HL-60/S4 (cell line): ENCODE data around the gene RUNDC1.

Experiments
- in situ Hi-C: fragments of 300-500 bp; cut with MboI; formaldehyde crosslinking; loops from 2 replicates; pipeline ENCODE4 v1.14.3; 2022; ENCODE audit warnings: low sequenced_read_pairs

RUNDC1 gene

GRCh38 chr17:43034894-43035293 lies 54.5 kb downstream of the RUNDC1 start:
- in situ Hi-C loops, result no loop called here

- in situ Hi-C loops, result no loop called here
Observed at GRCh38 chr17:43039646-43040045, 59.3 kb downstream of the RUNDC1 start.

- in situ Hi-C loops, result no loop called here
Observed at GRCh38 chr17:43040655-43041054, 60.3 kb downstream of the RUNDC1 start.

- in situ Hi-C loops, result no loop called here
Observed at GRCh38 chr17:43042025-43042628, 61.8 kb downstream of the RUNDC1 start.
